H1 (cell line): Measurements from ENCODE around the gene ABCC4. TPM values are rescaled to one million over a fixed set of nuclear protein-coding genes. Genes with fewer than 3 reads are reported as not detected.

Source experiments
- HDAC2 ChIP-seq, 2 experiments: fragments of 300-600 bp in 1 of 2; sonication (generic) in 1 of 2; IDR thresholded peaks; 2 replicates each; pipeline ENCODE4 v1.6.1; 2011 to 2012; ENCODE audit warnings: low read depth in 2 of 2, low read length in 2 of 2, mild to moderate bottlenecking in 2 of 2, moderate library complexity in 2 of 2, borderline replicate concordance in 1 of 2, inconsistent platforms in 1 of 2
- POLR2A ChIP-seq, 2 experiments: IDR thresholded peaks; 1 replicate in 1 of 2; 2 replicates in 1 of 2; pipeline ENCODE4 v1.6.1; 2011; ENCODE audit warnings: low read depth in 2 of 2, low read length in 2 of 2, mild to moderate bottlenecking in 2 of 2; ENCODE audit errors: control extremely low read depth in 1 of 2
- RAD21 ChIP-seq, 2 experiments: IDR thresholded peaks in 1 of 2; conservative IDR thresholded peaks in 1 of 2; 2 replicates each; pipeline ENCODE4 v1.6.1; 2011; ENCODE audit warnings: low read depth in 2 of 2, low read length in 2 of 2, improper control_type of control experiment in 1 of 2, inconsistent platforms in 1 of 2, mild to moderate bottlenecking in 1 of 2, moderate library complexity in 1 of 2
- TAF7 ChIP-seq: optimal IDR thresholded peaks from 2 replicates; pipeline ENCODE3; 2011; ENCODE audit warnings: low read depth, mild to moderate bottlenecking, inconsistent platforms, low read length, moderate library complexity, borderline replicate concordance
- TBP ChIP-seq: IDR thresholded peaks from 2 replicates; pipeline ENCODE4 v1.6.1; 2011; ENCODE audit warnings: low read depth, low read length, improper control_type of control experiment
- USF2 ChIP-seq: IDR thresholded peaks from 2 replicates; pipeline ENCODE4 v1.6.1; 2011; ENCODE audit warnings: low read length, improper control_type of control experiment
- polyA plus RNA-seq, 7 experiments: library from polyadenylated mRNA; depleted of rRNA in 3 of 7; stranded (reverse) in 5 of 7; unstranded in 2 of 7; fragments of >200 nt in 5 of 7; fragments of 200-250 nt in 2 of 7; gene quantifications; 1 replicate in 5 of 7; 2 replicates in 1 of 7; 4 replicates in 1 of 7; pipeline versions ENCODE4 v1.2.1 to v1.2.3, GENCODE V29; 2011 to 2013; ENCODE audit warnings: missing spikeins in 2 of 7, mixed read lengths in 2 of 7
- total RNA-seq: library from RNA; stranded (reverse); fragmentation: NEBNext Ultra II Directional; extraction: Animal tissue kit (Norgen Biotek cat#: 25700); gene quantifications from 2 replicates; pipeline ENCODE4 v1.2.1, GENCODE V29; 2021

The ABCC4 gene
- total and polyA plus RNA-seq, 2 of the 8 experiments (the other 6 are each of a cell fraction or from before 2014, with no cell fraction given), result 4.0 to 14.1 TPM

- TF ChIP-seq USF2 (no peak), RAD21 (IDR thresholded peaks at IDR 0.05 in 1 of 2, conservative IDR thresholded peaks at IDR 0.05 in 1 of 2; ENCODE audit: low read depth in 2 of 2, low read length in 2 of 2) (no peak), TAF7 (no peak), HDAC2 (IDR thresholded peaks at IDR 0.05; ENCODE audit: borderline replicate concordance in 1 of 2, low read depth in 2 of 2, low read length in 2 of 2) (no peak), POLR2A (IDR thresholded peaks at IDR 0.05; ENCODE audit: control extremely low read depth in 1 of 2, low read depth in 2 of 2, low read length in 2 of 2) (no peak), TBP (no peak)
Observed at GRCh38 chr13:95235974-95236373, 65.3 kb downstream of the ABCC4 start (continued).
